ENCODE results near the gene HSPA1L.

DNA sequence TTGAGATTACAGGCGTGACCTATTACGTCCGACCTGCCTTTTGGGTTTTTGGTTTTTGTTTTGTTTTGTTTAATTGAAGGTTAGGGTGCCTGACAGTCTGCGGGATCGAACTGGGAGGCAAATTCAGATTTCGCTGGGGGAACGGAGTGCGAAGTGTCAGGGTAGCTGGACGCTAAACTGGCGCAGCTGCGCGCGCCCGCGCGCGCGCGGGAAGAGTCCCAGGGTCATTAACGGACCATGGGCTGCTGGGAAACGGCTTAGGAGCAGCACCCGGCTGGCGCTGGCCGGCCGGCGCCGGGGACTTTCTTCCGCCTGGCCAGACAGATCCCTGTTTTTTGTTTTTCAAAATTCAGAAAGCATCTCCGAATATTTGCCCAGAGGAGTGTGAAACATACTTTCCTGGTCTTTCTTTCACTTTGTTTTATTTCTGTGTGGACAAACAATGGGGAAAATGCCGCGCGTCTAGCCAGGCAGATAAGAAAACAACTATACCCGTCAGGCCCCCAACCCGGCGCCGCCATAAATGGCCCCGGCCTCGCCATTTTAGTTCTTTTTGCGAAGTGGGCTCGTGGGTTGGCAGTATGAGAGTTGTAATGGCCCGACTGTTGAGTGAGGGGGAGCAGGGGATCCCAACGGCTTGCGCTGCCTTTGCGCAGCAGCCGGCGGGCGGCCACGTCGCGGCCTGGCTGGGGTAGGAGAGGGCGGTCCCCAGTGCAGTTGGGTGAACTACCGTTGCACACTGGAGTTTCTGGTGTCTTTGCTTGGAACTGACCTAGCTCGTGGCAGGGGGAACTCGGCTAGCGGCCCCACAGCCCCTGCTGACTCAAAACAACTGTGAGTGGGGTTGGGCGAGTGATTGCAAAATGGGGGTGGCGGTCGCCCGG, 19.5 kb upstream of the HSPA1L start:
- peak; percentile 100 for TF ChIP-seq POLR2AphosphoS5 (IDR thresholded peaks at IDR 0.05; ENCODE audit: low read depth, low read length)
- TF ChIP-seq, protein P1, sequence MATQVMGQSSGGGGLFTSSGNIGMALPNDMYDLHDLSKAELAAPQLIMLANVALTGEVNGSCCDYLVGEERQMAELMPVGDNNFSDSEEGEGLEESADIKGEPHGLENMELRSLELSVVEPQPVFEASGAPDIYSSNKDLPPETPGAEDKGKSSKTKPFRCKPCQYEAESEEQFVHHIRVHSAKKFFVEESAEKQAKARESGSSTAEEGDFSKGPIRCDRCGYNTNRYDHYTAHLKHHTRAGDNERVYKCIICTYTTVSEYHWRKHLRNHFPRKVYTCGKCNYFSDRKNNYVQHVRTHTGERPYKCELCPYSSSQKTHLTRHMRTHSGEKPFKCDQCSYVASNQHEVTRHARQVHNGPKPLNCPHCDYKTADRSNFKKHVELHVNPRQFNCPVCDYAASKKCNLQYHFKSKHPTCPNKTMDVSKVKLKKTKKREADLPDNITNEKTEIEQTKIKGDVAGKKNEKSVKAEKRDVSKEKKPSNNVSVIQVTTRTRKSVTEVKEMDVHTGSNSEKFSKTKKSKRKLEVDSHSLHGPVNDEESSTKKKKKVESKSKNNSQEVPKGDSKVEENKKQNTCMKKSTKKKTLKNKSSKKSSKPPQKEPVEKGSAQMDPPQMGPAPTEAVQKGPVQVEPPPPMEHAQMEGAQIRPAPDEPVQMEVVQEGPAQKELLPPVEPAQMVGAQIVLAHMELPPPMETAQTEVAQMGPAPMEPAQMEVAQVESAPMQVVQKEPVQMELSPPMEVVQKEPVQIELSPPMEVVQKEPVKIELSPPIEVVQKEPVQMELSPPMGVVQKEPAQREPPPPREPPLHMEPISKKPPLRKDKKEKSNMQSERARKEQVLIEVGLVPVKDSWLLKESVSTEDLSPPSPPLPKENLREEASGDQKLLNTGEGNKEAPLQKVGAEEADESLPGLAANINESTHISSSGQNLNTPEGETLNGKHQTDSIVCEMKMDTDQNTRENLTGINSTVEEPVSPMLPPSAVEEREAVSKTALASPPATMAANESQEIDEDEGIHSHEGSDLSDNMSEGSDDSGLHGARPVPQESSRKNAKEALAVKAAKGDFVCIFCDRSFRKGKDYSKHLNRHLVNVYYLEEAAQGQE (IDR thresholded peaks at IDR 0.05; ENCODE audit: insufficient read depth in 1 of 2, low read depth in 2 of 2, low read length in 2 of 2): peak; percentile 25 to 63; a peak in 2 of 4 replicates
- TF ChIP-seq TAF1 (IDR thresholded peaks at IDR 0.05; ENCODE audit: borderline replicate concordance, insufficient read depth, low read length): peak; percentile 96
- peak; percentile 70; the same call in 1 of the 2 replicates for TF ChIP-seq SIN3A (IDR thresholded peaks at IDR 0.05; ENCODE audit: borderline replicate concordance, insufficient read depth, low read length)
